Neuronal stem cell (in vitro differentiated cells): ENCODE data around the gene QSOX1.

Experiments used
- DNase-seq: peaks from one replicate; pipeline ENCODE4 v3.0.0-alpha.2; 2013; ENCODE audit warnings: low spot score
- H2AFZ ChIP-seq: one replicate; pipeline ENCODE4 v1.6.1; 2013; ENCODE audit warnings: mild to moderate bottlenecking, low read length, inconsistent platforms
- H2AK5ac ChIP-seq: 2 replicates; pipeline ENCODE4 v1.6.1; 2013; ENCODE audit warnings: low read depth, mild to moderate bottlenecking, inconsistent platforms, low read length, moderate library complexity, mixed read lengths
- H2BK120ac ChIP-seq: 2 replicates; pipeline ENCODE4 v1.6.1; 2013; ENCODE audit warnings: low read depth, mild to moderate bottlenecking, inconsistent platforms, low read length, moderate library complexity, mixed read lengths
- H2BK12ac ChIP-seq: one replicate; pipeline ENCODE4 v1.6.1; 2013; ENCODE audit warnings: low read length, inconsistent platforms
- H2BK15ac ChIP-seq: 2 replicates; pipeline ENCODE4 v1.6.1; 2013; ENCODE audit warnings: mild to moderate bottlenecking, low read length, inconsistent platforms, mixed read lengths
- H2BK5ac ChIP-seq: one replicate; pipeline ENCODE4 v1.6.1; 2013; ENCODE audit warnings: inconsistent platforms, mild to moderate bottlenecking, low read length, moderate library complexity
- H3K14ac ChIP-seq: one replicate; pipeline ENCODE4 v1.6.1; 2013; ENCODE audit warnings: low read length, inconsistent platforms
- H3K18ac ChIP-seq: 2 replicates; pipeline ENCODE4 v1.6.1; 2013; ENCODE audit warnings: low read length, inconsistent platforms
- H3K23ac ChIP-seq: 2 replicates; pipeline ENCODE4 v1.6.1; 2013; ENCODE audit warnings: low read depth, mild to moderate bottlenecking, mixed read lengths, low read length, inconsistent platforms; ENCODE audit not compliant: poor library complexity
- H3K27ac ChIP-seq: replicated peaks from 3 replicates; pipeline ENCODE4 v1.5.1; 2013; ENCODE audit warnings: low read length, inconsistent platforms
- H3K27me3 ChIP-seq, 3 experiments: 2 replicates each; pipeline ENCODE4 v1.6.1; 2013; ENCODE audit warnings: low read length in 3 of 3, mild to moderate bottlenecking in 2 of 3, inconsistent platforms in 1 of 3, low read depth in 1 of 3, mixed read lengths in 1 of 3, moderate library complexity in 1 of 3; ENCODE audit not compliant: control insufficient read depth in 3 of 3, insufficient read depth in 3 of 3
- H3K36me3 ChIP-seq, 2 donors: replicated peaks in 1 of 2; 2 replicates each; pipeline ENCODE4 v1.6.1; 2013; ENCODE audit warnings: low read length in 2 of 2; ENCODE audit not compliant: control insufficient read depth in 2 of 2, insufficient read depth in 2 of 2
- H3K4ac ChIP-seq: 2 replicates; pipeline ENCODE4 v1.6.1; 2013; ENCODE audit warnings: inconsistent platforms, mild to moderate bottlenecking, low read length, moderate library complexity
- H3K4me1 ChIP-seq, 2 donors: 1 replicate in 1 of 2; 2 replicates in 1 of 2; pipeline ENCODE4 v1.6.1; 2013; ENCODE audit warnings: low read length in 2 of 2, low read depth in 1 of 2; ENCODE audit not compliant: control insufficient read depth in 2 of 2, insufficient read depth in 1 of 2
- H3K4me2 ChIP-seq: one replicate; pipeline ENCODE4 v1.6.1; 2013; ENCODE audit warnings: mild to moderate bottlenecking, low read length, inconsistent platforms; ENCODE audit not compliant: insufficient read depth, poor library complexity, severe bottlenecking
- H3K4me3 ChIP-seq, 2 donors: 2 replicates each; pipeline ENCODE4 v1.5.1; 2013; ENCODE audit warnings: low read length in 2 of 2, mild to moderate bottlenecking in 2 of 2, inconsistent platforms in 1 of 2, moderate library complexity in 1 of 2
- H3K79me1 ChIP-seq: one replicate; pipeline ENCODE4 v1.6.1; 2013; ENCODE audit warnings: low read depth, mild to moderate bottlenecking, inconsistent platforms, low read length, moderate library complexity
- H3K9ac ChIP-seq: one replicate; pipeline ENCODE4 v1.6.1; 2013; ENCODE audit warnings: mild to moderate bottlenecking, low read depth, low read length, inconsistent platforms; ENCODE audit not compliant: poor library complexity
- H3K9me3 ChIP-seq, 2 donors: replicated peaks in 1 of 2; 2 replicates each; pipeline versions ENCODE3 to v1.6.1; 2013; ENCODE audit warnings: low read length in 2 of 2, mild to moderate bottlenecking in 2 of 2, inconsistent platforms in 1 of 2, low read depth in 1 of 2, mixed read lengths in 1 of 2, moderate library complexity in 1 of 2; ENCODE audit not compliant: control insufficient read depth in 2 of 2, insufficient read depth in 1 of 2
- H4K8ac ChIP-seq: one replicate; pipeline ENCODE4 v1.6.1; 2013; ENCODE audit warnings: low read depth, mild to moderate bottlenecking, inconsistent platforms, low read length, moderate library complexity
- H4K91ac ChIP-seq: one replicate; pipeline ENCODE4 v1.6.1; 2013; ENCODE audit warnings: low read length, low read depth, mild to moderate bottlenecking, inconsistent platforms; ENCODE audit not compliant: poor library complexity
- WGBS, 2 donors: extraction: QIAGEN DNeasy Blood & Tissue Kit; methylation state at CpG; one replicate each; pipeline ENCODE4 v1.1.7; 2013; ENCODE audit warnings: missing lambda C conversion rate in 2 of 2, mixed read lengths in 1 of 2; ENCODE audit not compliant: insufficient read length in 2 of 2, insufficient replicate concordance in 1 of 2; ENCODE audit errors: extremely low coverage in 2 of 2; 5-methylcytosine and 5-hydroxymethylcytosine counted together

The QSOX1 gene

DNA sequence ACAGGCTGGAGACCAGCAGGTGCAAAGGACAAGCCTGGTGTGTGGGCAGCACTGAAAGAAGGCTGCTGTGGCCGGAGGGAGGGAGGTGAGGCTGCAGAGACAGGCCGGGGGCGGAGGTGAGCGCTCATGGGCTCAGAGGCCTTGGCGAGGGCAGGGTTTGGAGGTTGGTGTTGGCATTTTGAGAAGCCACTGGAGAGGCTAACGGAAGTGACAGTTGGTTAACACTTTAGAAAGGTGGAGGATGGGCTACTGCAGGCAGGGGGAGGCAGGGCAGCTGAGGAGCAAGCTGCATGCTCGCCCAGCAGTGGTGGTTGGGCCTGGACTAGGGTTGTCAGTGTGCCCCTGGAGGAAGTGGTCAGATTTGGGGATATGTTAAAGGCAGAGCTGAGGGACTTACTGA, 37.5 kb downstream of the QSOX1 start:
- peaks cover 21 to 24% of the 10 kb centered on the region in 2 donors for H3K36me3 ChIP-seq
- no CpG with 5 or more reads among the region's 7 CpGs for WGBS, 2 donors
- H3K23ac ChIP-seq, result no peak overlapping the region
- H2AFZ ChIP-seq, result no peak overlapping the region
- no peaks in the 10 kb centered on the region for H3K27me3 ChIP-seq
- H2BK15ac ChIP-seq, result no peak overlapping the region
- no peak overlapping the region for H3K14ac ChIP-seq
- no peak overlapping the region for H2BK12ac ChIP-seq
- H3K27ac ChIP-seq, result no peak overlapping the region
- H3K79me1 ChIP-seq, result no peaks in the 10 kb centered on the region
- H3K9ac ChIP-seq, result no peak overlapping the region
- DNase-seq, result no peak
- H4K8ac ChIP-seq, result no peak overlapping the region
- no peak overlapping the region for H2BK5ac ChIP-seq
- no peaks in the 10 kb centered on the region for H3K9me3 ChIP-seq
- H3K4ac ChIP-seq, result no peak overlapping the region
- no peak overlapping the region for H2BK120ac ChIP-seq
- H3K18ac ChIP-seq, result no peak overlapping the region
- no peak overlapping the region for H3K4me2 ChIP-seq
- H3K4me3 ChIP-seq, result no peak overlapping the region
- H4K91ac ChIP-seq, result no peak overlapping the region
- no peak overlapping the region for H2AK5ac ChIP-seq
- peaks cover 0 to 1% of the 10 kb centered on the region in 2 donors for H3K4me1 ChIP-seq

- H3K27me3 ChIP-seq, result no peaks in the 10 kb centered on the region
- WGBS, 2 donors, result no CpG with 5 or more reads among the region's 18 CpGs
Measured at GRCh38 chr1:180193141-180194047, 38.7 kb downstream of the QSOX1 start.

DNA sequence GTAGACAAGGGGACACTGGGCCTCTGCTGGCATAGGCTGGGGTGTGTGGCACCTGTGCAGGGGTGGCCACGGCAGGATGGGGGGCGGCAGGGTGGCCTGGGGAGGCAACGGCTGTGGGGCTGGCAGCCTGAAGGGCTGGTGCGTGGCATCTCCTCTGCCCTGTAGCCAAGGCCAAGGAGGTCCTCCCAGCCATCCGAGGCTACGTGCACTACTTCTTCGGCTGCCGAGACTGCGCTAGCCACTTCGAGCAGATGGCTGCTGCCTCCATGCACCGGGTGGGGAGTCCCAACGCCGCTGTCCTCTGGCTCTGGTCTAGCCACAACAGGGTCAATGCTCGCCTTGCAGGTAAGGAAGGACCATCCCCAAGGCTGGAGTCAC, 39.4 kb downstream of the QSOX1 start:
- no peak for DNase-seq
- Histone ChIP-seq H3K4me3 (no peak overlapping the region), H2BK12ac (no peak overlapping the region), H3K23ac (peak overlapping the region; percentile 39), H3K79me1 (no peaks in the 10 kb centered on the region), H2BK5ac (no peak overlapping the region), H3K4ac (no peak overlapping the region), H2BK120ac (no peak overlapping the region), H4K8ac (no peak overlapping the region), H3K27ac (no peak overlapping the region), H3K4me1 (peaks cover 0 to 13% of the 10 kb centered on the region in 2 donors), H3K18ac (no peak overlapping the region), H3K14ac (peak overlapping the region; percentile 79), H2BK15ac (no peak overlapping the region), H3K9me3 (no peaks in the 10 kb centered on the region), H2AFZ (no peak overlapping the region), H4K91ac (no peak overlapping the region), H3K9ac (no peak overlapping the region), H2AK5ac (no peak overlapping the region), H3K27me3 (no peaks in the 10 kb centered on the region), H3K4me2 (no peak overlapping the region), H3K36me3 (peaks cover 21 to 22% of the 10 kb centered on the region in 2 donors)
- no CpG with 5 or more reads among the region's 14 CpGs for WGBS, 2 donors

More at GRCh38 chr1:180193141-180194047, 38.7 kb downstream of the QSOX1 start:
- Histone ChIP-seq H3K36me3 (peaks cover 21 to 23% of the 10 kb centered on the region in 2 donors), H4K8ac (no peak overlapping the region), H3K9me3 (no peaks in the 10 kb centered on the region), H3K27ac (no peak overlapping the region), H2BK120ac (no peak overlapping the region), H2BK12ac (no peak overlapping the region), H3K23ac (no peak overlapping the region), H3K4me2 (no peak overlapping the region), H3K4me1 (peaks cover 0 to 10% of the 10 kb centered on the region in 2 donors), H2AFZ (no peak overlapping the region), H2BK15ac (no peak overlapping the region), H2BK5ac (no peak overlapping the region), H3K4me3 (no peak overlapping the region), H3K18ac (peak overlapping the region; percentile 45), H3K9ac (peak overlapping the region; percentile 56), H4K91ac (no peak overlapping the region), H3K4ac (peak overlapping the region; percentile 17), H3K14ac (no peak overlapping the region), H3K79me1 (no peaks in the 10 kb centered on the region), H2AK5ac (no peak overlapping the region)
- DNase-seq, result no peak

GRCh38 chr1:180194546-180195207, 40.0 kb downstream of the QSOX1 start:
- no peak overlapping the region for H4K91ac ChIP-seq
- H3K14ac ChIP-seq, result peak overlapping the region; percentile 6
- no peak for DNase-seq
- no peak overlapping the region for H2AK5ac ChIP-seq
- no peak overlapping the region for H2BK15ac ChIP-seq
- no peak overlapping the region for H3K23ac ChIP-seq
- no peak overlapping the region for H3K27ac ChIP-seq
- no peak overlapping the region for H3K4me3 ChIP-seq
- H3K79me1 ChIP-seq, result no peaks in the 10 kb centered on the region
- no peak overlapping the region for H3K9ac ChIP-seq
- no peaks in the 10 kb centered on the region for H3K27me3 ChIP-seq
- H3K18ac ChIP-seq, result no peak overlapping the region
- peaks cover 18 to 19% of the 10 kb centered on the region in 2 donors for H3K36me3 ChIP-seq
- no peak overlapping the region for H2BK120ac ChIP-seq
- peak overlapping the region; percentile 79 for H2BK5ac ChIP-seq
- no peak overlapping the region for H3K4me2 ChIP-seq
- H3K4me1 ChIP-seq, result peaks cover 0 to 13% of the 10 kb centered on the region in 2 donors
- WGBS, 2 donors, result no CpG with 5 or more reads among the region's 19 CpGs
- no peaks in the 10 kb centered on the region for H3K9me3 ChIP-seq
- H2AFZ ChIP-seq, result no peak overlapping the region
- no peak overlapping the region for H3K4ac ChIP-seq
- H4K8ac ChIP-seq, result no peak overlapping the region
- no peak overlapping the region for H2BK12ac ChIP-seq
